Gastroesophageal sphincter (tissue), 3 donors: ENCODE data around the gene TXNRD1.

Experiments used
- EP300 ChIP-seq: sonication (generic); formaldehyde crosslinking; IDR thresholded peaks from one replicate; pipeline ENCODE4 v1.6.1; 2017; ENCODE audit warnings: antibody characterized with exemption, mild to moderate bottlenecking
- POLR2A ChIP-seq, 2 donors: fragments of 450-650 bp; IDR thresholded peaks; one replicate each; pipeline ENCODE4 v1.6.1; 2017; ENCODE audit warnings: antibody characterized with exemption in 2 of 2, mild to moderate bottlenecking in 2 of 2, moderate library complexity in 1 of 2
- POLR2AphosphoS5 ChIP-seq: sonication (generic); formaldehyde crosslinking; IDR thresholded peaks from one replicate; pipeline ENCODE4 v1.6.1; 2017; ENCODE audit warnings: antibody characterized with exemption
- TF ChIP-seq, protein P1 (sequence below), 4 experiments: fragments of 200-600 bp in 2 of 4; fragments of 450-650 bp in 2 of 4; sonication (generic) in 1 of 4; IDR thresholded peaks; one replicate each; pipeline ENCODE4 v1.5.1; 2017 to 2019; ENCODE audit warnings: antibody characterized with exemption in 4 of 4, mild to moderate bottlenecking in 2 of 4, moderate library complexity in 2 of 4

DNA sequence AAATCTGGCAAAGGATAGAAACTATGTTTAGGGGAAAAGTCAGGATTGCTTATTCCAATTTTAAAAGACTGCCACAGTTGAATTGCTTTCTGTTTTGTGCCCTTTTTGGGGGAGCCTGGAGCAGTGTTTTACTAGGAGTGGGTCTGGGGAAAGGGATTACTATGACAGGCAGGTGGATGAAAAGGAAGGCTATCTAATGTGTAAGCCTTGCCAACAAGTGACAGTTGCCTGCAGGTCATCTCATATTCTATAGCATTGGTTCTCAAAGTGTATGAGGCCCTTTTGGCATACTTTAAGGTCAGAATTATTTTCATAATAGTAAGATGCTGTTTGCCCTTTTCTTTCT, 92.0 kb downstream of the TXNRD1 start:
- TF ChIP-seq, protein P1, sequence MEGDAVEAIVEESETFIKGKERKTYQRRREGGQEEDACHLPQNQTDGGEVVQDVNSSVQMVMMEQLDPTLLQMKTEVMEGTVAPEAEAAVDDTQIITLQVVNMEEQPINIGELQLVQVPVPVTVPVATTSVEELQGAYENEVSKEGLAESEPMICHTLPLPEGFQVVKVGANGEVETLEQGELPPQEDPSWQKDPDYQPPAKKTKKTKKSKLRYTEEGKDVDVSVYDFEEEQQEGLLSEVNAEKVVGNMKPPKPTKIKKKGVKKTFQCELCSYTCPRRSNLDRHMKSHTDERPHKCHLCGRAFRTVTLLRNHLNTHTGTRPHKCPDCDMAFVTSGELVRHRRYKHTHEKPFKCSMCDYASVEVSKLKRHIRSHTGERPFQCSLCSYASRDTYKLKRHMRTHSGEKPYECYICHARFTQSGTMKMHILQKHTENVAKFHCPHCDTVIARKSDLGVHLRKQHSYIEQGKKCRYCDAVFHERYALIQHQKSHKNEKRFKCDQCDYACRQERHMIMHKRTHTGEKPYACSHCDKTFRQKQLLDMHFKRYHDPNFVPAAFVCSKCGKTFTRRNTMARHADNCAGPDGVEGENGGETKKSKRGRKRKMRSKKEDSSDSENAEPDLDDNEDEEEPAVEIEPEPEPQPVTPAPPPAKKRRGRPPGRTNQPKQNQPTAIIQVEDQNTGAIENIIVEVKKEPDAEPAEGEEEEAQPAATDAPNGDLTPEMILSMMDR (IDR thresholded peaks at IDR 0.05) = no peak
- no peak for TF ChIP-seq POLR2AphosphoS5
- TF ChIP-seq POLR2A (IDR thresholded peaks at IDR 0.05) = no peak
- TF ChIP-seq EP300 = no peak
